Activated T-cell treated with anti-CD3 and anti-CD28 coated beads for 4 hours (primary cell): ENCODE data around the gene CRACR2A.

Source experiments
- DNase-seq: peaks from one replicate; pipeline ENCODE4 v3.0.0-alpha.2; 2020

Gene CRACR2A

DNA sequence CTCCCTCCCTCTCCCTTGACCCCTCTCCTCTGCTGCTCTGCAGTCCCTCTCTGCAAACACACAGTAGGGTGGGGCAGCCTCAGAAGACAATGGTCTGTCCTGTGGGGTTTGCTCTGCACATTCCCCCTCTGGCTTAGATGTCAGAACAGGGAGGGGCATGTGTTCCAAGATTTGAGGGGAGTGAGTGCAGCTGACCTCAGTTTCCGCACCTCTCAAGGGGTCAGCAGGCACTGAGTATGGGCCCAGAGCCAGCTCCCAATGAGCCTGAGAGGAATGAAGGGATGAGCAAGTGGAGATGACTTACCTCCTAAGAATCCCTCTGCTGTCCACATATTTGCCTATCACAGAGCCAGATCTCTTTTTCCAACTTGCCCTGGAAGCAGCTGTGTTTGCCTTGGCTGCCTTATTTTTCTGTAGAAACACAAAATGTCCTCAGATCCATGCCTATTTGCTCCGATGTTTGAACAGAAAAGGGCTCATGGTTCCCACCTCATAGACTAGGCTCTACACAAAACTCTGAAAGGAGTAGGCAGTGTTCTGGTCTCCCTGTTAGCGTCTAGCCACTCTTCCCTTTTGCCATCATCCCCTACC is 111.4 kb downstream of the CRACR2A start:
- DNase-seq, result no peak

DNA sequence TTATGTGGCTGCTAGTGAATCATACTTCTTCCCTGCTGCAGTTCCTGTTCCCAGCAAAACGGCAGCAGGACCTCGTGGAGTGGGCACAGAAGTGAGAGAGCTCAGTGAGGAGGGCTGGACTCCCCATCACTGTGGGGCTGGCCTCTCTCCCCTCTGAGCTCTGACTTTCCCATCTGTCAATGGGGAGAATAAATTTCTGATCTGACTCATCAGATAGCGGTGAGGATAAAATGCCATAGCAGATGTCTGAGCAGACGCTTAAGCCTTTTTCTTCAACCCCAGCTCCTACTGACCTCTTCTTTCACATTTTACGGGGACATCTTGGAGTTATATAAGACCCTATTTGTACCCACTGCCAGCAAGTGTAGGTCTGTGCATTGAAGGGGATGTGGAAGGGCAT is 116.6 kb downstream of the CRACR2A start:
- DNase-seq, result no peak

DNA sequence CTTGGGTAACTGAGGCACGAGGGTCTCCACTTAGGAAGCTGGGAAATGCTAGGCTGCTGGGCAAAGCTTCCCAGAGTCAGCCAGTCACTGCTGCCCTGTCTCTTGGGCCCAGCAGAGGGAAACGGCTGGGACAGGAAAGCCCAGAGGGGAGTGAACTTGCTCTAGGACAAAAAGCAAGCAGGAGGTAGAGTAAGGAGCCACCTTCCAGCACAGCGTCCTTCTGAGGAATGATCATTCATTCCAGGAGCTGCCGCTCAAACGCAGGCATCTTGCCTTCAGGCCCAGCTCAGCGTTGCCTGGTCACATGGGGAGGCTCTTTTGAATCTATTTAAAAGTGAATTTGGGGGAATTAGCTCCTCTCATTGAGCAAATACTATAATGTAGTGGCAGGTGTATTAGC is 118.6 kb downstream of the CRACR2A start:
- no peak for DNase-seq

DNA sequence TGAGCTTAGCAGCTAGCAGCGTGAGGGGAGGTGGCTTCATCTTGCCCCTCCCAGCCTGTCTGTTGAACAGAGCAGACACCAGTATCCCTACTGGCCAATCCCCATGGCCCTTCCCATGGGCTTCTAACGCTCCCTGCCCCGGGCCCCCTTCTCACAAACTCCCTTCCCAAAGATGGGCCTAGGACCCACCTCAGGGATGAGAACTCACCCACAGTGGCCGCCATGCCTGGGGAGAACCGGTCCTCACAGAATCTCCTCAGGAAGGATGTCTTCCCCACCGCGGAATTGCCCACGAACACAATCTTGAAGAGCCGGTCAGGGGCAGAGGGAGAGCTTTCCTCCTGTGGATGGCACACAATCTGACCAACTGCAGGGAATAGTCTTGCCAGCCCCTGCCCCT is 119.5 kb downstream of the CRACR2A start:
- no peak for DNase-seq

DNA sequence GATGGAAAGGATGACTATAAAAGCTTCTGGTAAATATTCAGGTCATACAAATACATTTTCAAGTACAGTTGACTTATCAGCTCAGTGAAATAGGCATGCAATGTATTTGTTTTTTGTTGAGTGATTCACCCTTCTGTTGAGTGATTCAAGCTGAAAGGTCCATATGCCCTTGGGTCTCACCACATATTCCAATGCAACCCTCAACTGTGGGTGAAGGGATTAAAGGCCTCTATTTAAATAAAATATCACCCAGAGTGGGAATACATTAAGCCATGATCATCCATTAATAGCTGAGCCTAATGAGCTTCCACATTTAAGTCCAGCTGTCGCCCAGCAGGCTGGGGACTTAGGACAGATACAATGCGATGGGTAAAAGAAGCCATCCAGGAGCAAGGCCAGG is 120.2 kb downstream of the CRACR2A start:
- no peak for DNase-seq

DNA sequence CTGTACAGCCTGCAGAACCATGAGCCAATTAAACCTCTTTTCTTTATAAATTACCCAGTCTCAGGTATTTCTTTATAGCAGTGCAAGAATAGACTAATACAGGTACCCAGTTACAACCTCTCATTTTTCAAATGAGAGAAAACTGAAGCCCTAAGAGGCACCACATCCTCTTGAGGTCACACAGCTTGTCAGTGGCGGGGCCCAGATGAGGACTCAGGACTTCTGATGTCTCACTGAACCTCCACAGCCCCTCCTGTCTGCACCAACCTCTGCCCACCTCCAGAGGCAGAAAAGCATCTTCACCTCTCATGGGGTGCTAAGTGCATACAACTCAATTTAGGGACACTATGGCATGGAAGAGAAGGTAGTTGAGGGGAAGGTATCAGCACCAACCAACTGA is 120.7 kb downstream of the CRACR2A start:
- DNase-seq, result no peak

DNA sequence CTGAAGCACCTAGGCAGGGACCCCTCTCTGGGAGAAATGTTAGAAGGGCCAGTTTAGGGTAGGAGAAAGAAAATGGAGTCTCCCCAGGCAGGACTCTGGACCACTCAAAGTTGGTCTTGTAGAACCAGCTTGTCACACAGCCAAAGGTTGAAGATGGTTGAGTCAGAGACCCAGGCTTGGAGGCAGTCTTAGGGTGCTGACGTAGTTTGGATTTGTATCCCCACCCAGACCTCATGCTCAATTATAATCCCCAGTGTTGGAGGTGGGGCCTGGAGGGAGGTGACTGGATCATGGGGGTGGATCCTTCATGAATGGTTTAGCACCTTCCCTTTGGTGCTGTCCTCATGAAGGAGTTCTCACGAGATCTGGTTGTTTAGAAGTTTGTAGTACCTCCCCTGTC is 121.2 kb downstream of the CRACR2A start:
- DNase-seq, result no peak

DNA sequence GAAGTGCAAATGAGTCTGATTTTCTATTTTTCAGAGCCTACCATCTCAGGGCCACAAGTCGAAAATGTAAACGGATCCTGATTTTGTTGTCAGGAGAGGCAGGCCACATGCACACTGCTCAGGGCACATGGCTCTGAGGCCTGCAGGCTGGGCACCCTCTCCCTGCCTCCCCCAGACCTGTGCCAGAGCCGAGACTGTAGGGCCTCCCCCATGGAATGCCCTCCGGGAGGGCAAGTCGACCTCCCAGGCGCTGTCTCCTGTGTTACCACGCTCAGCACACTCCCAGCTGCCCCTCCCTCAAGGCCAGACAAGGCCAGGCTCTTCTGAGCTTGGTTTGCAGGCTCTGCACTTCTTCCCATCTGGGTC is 121.7 kb downstream of the CRACR2A start:
- no peak for DNase-seq

DNA sequence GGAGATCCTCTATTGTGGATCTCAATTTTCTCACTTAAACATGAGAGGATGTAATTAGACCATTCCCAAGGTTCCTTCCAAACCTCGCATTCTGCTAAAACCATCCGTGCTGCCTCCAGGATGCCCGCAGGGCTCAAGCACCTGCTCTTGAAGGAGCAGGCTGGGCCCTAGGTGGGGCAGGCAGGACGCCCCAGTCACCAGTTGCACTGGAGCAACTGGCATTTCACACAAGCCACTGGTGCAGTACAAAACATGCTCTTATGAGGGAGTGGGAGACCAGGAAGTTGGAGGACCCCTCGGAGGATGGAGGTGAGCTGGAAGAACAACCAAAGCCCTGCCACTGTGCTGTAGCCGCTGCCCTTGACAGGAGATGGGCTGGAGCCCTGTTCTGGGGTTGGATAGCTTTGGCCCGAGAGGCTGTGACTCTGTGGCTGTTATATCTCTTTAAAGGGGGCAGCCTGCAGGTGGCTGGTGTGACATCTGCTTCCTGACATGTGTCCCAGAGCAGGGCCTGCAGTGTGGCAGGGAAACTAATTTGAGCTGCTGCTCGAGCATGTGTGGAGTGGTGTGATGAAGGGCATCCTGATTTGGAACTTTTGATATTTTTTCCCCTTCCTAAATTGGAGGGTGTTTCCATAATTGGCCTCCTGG is 122.2 kb downstream of the CRACR2A start:
- no peak for DNase-seq

DNA sequence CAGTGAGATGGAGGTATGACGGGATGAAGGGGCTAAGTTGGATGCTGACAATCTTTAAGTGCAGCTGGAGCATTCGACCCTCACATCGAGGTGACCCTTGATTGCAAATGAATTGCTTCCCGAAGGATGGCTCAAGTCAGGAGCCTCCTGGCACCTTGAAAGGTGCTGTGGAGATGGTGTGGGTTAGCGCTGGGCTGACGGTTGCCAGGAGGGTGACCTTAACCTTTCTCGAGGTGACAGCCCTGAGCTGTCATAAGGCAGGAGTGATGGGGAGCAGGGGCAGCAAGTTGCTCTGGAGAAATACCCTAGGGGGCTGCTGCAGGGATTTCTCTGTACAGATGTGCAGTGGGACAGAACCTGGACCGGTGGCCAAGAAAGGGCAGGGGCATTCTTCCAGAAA is 122.8 kb downstream of the CRACR2A start:
- no peak for DNase-seq

DNA sequence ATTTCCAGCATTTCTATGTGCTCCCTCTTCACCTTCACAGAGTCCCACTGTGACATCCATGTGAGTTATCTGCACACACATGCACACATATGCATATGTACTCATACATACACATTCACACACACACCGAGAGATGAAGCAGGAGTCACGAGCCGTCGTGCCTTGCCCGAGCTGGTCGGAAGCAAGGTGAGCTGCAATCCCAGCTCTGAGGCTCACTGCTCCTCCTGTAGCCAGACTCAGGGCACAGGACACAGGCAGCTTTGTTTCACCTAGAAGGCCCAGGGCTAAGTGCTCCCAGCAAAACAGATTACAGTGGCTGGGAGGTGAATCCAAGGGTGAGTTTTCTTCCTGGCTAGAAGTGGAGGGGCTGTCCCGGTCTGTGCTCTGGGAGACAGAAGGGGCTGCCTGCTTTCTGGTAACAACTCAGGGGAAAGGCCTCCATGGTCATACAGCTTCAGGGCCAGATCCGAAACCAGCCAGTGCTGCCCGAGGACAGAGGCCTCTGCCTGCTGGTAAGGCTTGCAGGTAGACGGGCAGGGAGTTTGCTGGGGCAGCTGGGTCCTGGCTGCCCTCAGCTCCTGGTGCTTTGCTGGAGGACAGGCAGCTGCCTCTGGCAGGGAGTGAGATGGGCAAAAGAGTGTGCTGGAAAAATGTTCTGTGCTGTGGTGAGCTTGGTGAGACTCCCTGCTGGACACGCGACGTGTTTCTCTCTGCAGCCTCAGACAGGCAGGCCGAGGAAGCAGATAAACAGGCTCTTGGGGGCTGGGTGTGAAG is 123.7 kb downstream of the CRACR2A start:
- DNase-seq, result no peak

DNA sequence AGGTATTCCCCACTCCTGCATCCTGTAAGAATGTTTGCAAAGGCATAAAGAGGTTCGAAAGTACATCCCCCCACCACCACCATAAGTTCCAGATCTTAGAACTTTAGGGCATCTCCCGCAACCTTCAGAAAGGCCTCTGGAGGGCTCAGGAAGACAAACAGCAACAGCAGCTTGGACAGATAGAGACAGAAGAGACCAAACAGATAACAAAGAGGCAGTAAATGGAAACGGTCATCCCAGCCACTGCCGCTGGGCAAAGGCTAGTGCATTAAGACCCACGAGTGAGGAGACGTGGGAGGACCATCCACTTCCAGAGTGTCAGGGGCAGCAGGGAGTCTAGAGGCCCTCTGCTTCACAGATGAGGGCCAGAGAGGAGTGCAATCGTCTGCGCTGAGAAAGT is 124.3 kb downstream of the CRACR2A start:
- DNase-seq, result no peak

DNA sequence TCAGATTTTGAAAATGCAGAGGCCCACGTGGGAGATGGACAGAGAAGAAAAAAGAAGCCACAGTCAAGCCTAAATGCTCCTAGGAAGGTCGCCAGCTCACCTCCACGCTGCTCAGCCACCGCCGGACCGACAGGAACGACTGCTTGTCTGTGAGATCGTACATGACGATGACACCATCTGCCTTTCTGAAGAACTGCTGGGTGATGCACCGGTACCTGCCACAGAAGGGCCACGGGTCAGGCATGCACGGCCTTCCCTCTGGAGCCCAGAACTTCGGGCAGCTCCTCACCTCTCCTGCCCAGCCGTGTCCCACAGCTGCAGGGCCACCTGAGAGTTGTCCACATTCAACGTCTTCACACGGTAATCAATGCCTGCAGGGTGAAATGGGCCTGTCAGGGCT is 125.6 kb downstream of the CRACR2A start:
- DNase-seq, result no peak

DNA sequence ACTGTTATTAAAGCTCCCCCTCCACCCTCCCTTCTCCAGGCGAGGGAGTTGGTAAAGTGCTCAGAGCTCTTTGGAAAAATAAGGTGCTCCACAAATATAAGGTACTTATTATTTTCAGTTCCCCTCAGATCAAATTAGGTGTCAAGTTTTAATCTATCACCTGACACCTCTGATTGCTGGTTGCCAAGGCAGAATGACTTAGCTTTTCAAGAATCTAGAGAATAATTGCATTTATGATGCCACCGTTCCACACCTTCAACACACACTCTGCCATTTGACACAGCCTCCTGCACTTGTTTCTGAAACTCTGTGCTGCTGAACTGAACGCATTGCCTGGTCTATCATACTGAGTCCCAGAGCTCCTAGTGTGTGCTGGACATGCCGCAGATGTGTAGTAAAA is 128.6 kb downstream of the CRACR2A start:
- DNase-seq, result no peak

DNA sequence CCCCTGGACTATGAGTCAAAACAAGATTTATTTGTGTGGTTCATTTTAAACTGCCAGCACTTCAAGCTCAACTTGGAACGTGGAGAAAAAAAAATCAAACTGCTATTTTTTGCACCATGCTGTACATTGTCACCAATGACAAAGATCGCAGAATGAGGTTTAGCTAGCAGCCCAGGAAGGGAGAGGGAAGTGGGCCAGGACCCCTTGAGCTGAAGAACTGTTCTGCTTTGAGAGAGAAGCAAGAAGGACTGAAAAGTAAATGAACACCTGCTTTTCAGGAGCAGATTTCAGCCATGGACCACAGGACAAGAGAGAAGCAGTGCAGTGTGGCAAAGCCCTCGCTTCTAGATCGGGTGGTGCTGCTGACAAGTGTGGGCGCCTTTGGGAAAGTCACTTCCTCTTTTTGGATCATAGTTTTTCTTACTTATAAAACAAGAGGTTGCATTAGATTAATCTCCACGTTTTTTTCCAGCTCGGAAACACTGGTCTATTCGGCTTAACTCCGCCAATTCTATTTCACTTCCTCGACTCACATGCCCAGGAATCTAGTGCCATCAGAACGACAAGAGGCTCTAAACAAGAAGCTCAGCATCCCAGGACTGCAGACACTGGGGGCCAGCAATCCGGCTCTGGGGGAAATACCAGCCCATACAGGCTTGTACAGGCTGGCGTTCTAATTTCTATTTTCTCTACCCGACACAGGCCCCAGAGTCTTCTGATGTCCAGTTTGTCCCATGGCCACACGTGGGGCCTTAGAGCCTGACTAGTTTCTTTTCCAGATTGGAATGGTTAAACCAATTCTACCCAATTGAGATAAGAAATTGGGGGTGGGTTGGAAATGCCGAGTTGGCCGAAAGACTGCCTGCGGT is 129.9 kb downstream of the CRACR2A start:
- no peak for DNase-seq

DNA sequence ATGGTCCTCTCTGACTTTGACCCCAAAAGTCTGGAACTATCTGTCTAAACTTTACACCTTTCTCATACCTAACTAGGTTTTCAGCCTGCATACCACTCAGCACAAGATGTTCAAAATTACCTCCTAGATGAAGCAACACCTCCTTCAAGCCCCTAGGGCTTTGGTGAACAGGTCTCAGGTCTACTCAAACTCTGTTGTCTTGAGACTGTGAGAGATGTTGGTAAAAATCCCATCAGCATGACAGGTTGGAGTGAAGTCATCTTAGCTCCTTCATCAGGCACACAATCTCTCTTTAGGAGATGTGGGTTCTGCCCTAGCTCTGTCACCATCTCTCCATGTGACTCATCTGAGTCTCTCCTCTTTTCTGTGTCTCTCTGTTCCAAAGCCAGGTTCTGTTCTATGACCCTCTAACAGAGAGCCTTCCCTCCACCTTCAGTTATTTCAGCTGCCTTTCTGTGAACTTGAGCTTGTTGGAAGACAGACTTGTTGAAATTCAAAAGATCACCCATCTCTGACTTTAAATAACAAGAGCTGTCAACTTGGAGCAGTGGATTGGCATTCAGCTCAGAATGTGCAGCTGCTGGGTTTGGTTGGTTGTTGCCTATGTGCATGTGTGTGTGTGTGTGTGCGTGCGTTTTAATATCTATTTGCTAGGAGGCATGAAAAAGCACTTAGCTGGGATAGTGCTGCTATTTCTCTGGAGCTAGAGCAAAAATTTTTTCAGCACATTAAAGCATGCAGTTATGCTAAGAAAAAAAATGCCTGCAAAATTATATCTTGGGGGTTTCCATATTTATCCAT is 130.7 kb downstream of the CRACR2A start:
- no peak for DNase-seq

DNA sequence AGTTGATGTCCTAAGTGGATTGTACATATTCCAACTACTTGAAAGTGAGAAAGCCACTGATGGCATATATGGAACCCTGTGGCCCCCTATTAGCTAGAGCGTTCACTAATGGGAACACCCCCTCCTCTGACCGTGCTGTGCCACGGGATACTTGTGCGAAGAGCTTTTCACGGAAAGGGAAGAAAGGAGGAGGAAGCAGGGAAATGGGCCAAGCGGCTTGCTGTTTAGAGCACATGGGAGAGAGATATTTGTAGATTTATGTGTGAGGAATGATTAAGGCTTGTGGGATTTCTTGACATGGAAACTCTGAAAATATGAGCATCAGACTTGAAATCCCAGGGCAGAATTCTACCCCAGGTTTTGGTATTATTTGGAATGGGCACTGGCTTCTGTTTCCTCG is 132.1 kb downstream of the CRACR2A start:
- no peak for DNase-seq

DNA sequence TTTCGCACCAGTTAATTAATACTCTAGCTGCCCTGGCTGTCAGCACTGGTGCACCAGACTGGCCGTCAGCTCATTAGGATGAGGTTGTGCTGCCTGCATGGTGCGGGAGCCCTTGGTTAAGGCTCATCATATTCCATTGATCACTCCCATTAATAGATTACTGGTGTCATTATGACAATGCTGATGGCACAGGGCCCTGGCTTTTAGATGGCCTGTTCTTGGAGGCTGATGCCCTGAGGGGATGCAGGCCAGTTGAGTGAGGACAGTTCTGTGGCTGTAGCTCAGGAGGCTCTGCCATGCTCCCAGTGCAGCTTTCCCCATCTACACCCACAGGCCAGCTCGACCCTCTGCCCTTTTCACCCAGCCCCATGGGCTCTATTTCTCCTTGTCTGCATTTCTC is 135.3 kb downstream of the CRACR2A start:
- DNase-seq, result no peak

DNA sequence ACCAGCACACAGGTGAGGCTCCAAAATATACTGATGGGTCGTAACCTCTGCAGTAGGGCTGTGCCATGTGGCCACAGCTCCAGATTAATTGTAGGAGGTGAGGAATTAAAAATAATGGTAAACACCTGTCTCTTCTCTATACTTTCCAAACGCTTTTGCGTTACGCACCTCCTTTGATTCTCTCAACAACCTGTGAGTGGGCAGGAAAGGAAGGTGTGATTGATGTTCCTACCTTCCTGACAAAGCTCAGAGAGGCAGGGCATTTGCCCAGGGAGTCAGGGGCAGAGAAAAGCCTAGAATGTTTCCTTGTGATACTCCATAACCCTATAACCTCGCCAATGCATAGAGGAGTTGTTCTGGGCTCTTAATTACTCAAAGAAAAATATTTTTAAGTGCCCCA is 137.0 kb downstream of the CRACR2A start:
- no peak for DNase-seq

DNA sequence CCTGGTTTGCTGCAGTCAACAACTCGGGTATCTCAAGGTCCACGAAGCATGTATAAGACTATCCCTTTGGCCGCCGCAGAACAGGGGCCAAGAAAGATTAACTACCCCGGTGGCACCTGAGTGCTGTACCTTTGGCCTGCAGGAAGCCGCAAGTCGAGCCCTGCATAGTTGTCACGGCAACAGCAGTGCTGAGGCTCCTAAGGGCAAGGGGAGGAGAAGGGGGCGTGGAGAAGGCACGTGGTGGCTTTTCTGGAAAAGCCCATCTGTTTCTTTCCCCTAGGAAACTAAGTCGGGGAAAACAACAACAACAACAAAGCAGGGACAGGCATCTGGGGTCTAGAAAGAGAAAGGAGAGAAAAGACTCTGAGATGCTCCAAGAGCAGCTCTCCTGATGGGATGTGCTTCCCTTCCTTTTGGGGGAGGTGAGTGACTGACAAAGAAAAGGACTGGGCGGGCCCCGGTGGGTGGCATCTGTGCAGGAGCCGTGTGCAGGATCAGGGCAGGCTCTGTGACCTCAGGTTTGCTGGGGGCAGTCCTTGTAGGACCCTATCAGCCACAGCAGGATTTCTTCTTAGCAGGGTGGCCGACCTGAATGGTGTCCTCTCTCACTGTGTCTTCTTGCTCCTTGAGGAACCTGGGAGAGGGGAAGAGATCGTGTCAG is 138.0 kb downstream of the CRACR2A start:
- DNase-seq, result no peak

DNA sequence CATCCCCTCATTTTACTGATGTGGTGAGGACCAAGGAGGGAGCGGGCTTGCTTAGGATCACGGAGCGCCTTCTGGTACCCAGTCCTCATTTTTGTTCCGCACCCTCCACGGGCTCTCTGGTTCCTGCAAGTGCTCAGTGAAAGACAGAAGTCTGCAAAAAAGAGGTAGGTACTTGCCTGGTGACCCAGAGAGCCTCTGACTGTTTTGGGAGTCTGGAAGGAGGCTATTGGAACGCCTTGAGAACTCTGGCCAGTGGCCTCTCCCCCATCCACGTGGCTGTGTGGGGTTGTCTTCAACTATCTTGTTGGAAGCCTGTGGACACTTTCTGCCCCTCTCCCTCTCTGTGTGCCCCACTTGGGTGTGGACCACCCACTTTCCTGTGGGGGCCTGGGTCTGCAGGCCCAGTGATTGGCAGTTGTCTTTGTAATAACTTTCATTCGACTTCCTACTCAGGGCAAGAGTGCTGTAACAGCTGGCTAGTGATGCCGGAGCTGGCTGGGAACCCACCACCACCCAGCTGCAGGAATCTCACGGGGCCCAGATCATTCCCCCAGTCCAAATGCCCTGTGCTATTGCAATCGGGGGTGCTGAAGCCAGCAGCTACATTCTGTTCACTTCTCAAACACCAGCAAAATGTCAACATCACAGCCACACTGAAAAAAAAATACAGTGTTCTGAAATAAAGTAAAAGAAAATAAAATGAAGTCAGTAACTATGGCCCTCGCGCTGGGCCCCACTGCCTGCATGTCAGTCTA is 139.1 kb downstream of the CRACR2A start:
- DNase-seq, result no peak
